GM21723 (cell line): ENCODE data around the gene NID2.

ENCODE experiments used
- ATAC-seq: cut with Tn5 transposase; IDR thresholded peaks from one replicate; pipeline ENCODE4 v1.9.1; 2021; ENCODE audit warnings: mild to moderate bottlenecking, moderate library complexity; ENCODE audit not compliant: unreplicated experiment

The NID2 gene

DNA sequence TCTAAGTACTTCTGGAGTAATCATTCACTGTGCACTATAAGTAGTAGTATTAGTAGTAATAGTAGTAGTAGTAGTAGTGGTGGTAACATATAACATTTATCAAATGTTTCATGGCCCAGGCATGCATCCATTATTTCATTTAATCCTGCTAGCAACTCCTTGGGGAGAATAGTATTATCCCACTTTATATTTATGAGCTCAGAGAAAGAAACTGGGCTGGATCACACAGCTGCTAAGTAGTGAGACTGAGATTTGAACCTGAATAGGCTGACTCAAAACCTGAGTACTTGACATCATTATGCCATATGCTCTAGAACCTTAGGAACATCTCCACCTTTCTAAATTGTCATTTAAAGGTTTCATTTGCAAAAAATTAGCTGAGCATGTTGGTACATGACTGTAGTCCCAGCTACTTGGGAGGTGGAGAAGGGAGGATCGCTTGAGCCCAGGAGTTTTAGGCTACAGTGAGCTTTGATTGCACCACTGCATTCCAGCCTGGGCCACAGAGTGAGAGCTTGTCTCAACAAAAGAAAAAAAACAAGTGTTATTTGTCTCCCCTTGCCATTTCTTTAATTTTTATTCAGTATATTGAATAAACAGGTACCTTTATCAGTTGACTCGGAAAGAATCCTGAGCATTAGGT, 11.4 kb upstream of the NID2 start:
- ATAC-seq = no peak

DNA sequence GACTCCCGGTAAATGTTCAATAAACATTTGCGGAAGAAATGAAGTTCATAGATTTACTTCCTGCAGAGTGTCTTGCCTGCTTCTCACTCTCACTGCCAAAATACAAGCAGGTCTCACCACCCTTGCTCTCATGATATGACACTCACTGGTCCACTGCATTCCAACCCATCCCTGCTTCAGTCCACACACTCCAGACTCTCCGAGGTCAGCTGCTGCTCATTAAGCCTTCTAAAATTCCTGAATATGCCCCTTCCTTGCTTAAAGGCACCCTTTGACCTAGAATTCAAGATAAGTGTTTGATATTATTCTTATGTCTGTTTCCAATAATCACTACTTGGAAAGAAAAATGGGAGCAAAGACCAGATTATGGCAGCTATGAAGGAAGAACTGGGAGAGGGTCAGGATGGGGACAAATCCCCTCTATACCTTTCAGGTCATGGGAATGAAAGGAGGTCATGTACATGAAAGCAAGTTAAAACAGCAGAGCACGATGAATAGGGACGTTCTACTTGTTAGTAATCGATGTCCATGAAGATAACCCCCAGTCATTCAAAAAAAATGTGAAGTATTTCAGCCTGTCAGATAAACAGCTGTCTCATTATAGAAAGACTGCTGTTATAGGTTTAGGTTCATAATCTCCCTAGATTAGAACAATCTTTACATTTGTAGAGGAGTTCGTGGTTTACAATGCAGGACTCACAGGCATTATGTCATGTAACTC, 10.5 kb upstream of the NID2 start:
- no peak for ATAC-seq

DNA sequence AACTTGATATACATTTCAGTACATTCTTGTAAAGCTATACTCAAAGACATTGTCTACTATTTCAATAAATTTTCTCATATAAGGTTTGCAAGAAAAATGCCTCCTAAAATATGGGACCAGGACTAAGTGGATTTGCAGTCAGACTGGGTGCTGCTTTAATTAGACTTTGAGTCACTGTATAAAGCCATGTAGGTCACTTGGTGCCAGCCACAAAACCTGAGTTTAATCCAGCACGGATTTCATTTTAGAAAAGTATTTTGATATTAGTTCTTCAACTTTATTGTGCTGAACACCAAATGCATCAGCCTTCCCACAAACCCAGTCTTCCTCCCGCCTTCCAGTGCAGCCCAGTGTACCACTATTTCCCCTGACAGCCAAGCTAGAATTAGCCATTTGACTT, 9.9 kb upstream of the NID2 start:
- no peak for ATAC-seq

DNA sequence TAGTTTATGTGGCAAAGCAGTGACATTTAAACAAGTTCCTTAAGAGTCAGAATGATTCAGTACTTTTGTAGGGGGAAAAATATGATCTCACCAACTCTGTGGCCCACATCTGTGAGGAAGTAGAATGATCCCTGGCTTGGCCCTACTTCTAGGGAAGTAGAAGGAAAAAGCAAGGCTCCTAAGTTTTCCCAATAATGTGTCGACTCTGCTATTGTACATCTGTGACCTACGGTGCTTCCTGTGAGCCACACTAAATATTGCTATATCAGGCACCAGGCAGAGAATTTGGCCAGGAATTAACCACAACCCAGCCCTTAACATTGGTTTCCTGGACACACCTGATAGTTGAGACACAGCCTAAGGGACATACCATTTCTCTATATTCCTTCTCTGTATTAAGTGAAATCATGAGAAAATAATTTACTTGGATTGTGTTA, 9.3 kb upstream of the NID2 start:
- no peak for ATAC-seq

- ATAC-seq = no peak
These were observed 8.6 kb upstream of the NID2 start for GRCh38 chr14:52077256-52077979.

- ATAC-seq = no peak
These were observed 7.5 kb upstream of the NID2 start for GRCh38 chr14:52076334-52076733.

DNA sequence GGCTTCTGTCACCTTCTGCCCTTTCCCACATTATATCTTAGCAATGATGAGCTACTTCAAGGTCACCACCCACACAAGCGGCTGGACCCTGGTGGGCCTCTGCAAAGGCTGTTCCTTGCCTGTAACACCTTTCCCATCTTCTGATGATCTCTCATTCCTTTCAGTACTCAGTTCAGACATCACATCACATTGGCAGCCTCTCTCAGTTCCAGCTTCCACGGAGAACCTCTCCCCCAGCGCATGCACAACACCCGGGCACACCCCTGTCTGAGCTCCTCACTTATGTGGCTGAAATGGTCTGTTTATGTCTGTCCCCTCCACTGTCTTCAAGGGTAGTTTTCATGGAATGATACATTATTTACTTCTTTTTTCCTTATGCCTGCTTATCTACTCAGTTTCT, 6.5 kb upstream of the NID2 start:
- no peak for ATAC-seq

DNA sequence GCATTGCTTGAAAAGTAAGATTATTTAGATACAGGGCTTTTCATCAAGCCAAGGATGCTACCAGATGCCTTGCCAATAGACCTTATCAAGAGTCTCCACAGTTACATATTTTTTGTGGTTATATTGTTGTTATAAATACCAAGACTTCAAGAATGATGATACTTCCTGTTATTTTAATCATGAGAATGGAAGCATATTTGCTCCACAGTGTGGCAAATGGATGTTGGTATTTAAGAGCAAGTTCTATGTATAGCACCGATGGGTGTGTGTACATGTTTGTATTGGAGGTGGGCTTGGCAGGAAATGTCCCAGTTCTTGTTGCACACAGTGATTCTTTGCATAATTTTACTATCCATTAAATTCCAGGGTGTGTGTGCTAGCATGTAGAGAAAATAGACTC, 4.4 kb upstream of the NID2 start:
- ATAC-seq = no peak

DNA sequence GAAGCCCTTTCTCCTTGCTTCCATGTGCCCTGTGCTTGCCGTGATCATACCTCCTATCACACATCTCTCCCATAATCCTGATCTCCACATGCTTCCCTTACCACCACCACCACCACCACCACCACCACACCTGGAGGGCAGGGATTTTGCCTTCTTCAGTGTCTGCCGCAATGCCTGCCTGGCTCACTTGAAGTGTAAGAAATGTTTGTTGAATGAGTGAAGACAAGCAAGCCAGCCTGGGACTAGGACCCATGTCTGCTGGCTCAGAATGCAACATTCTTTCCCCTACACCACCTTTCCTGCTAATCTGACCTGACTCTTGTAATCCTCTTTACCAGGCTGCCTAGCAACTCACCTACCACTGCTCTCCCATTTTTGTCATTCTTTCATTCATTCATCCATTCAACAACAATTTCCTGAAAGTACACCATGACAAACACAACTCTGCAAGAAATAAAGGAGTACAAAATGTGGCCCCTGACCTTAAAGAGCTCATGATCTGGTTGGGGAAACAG, 3.5 kb upstream of the NID2 start:
- no peak for ATAC-seq

GRCh38 chr14:52071675-52072074, 2.8 kb upstream of the NID2 start:
- ATAC-seq = no peak

- ATAC-seq = no peak
These were observed 1.2 kb upstream of the NID2 start for GRCh38 chr14:52070051-52070431.

DNA sequence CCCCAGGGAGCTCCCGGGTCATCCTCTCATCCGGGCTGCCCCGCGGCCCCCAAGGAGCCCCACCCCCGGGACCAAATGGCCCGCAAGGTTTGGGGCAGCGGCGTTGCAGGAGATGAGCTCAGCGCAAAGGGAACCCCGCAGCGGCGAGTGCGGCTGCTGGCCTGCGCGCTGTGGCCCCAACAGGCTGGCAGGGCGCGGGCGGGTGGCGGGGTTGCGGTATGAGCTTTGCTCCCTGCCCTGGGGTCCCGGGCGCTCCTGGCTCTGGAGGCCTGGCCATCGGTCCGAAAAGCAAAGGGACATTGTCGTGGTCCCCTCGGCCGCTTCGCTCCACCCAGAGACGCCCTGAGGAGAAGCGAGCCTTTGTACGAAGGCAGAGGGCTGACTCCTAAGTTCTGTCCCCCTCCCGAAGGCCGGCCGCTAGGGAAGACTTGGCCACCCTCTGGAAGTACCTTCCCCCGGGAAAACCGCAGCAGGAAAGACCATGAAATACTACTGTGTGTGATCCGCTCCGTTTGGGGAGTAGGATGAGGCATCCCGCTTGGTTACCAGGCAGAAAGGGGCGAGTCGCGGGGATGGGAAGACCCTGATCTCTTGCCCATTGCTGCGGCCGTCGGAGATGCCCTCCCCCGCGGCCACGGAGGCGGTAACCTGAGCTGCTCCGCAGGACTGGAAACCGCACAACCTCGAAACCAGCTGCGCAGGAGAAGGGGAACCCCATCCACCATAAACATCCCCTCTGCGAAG, 620 bp upstream of the NID2 start:
- ATAC-seq = no peak

- ATAC-seq = no peak
These were observed 815 bp downstream of the NID2 start for GRCh38 chr14:52067873-52068614.

GRCh38 chr14:52064174-52064573, 4.7 kb downstream of the NID2 start:
- ATAC-seq = no peak

- ATAC-seq = no peak
These were observed 5.8 kb downstream of the NID2 start for GRCh38 chr14:52063052-52063462.

GRCh38 chr14:52061890-52062289, 7.0 kb downstream of the NID2 start:
- no peak for ATAC-seq

- no peak for ATAC-seq
These were observed 7.5 kb downstream of the NID2 start for GRCh38 chr14:52061390-52061789.

- no peak for ATAC-seq
These were observed 8.8 kb downstream of the NID2 start for GRCh38 chr14:52060080-52060479.

- ATAC-seq = no peak
These were observed 9.2 kb downstream of the NID2 start for GRCh38 chr14:52059649-52060048.

DNA sequence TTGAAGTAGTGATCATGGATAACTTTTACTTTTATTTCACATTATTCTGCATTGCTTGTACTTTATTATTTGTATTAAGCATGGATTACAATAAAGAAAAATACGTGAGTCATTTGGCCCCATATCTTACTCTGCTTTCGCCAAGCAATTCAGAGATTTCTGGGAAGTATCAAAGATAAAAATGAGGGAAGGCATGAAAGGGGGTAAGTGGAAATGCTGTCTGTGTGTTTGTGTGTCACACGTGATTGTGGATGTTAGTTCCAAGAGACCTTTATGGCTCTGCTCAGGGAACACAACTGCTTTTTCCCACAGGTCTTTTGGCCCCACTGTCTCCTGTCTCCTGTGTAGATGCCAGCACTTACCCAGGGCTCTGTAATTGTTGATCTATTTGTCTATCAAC, 10.5 kb downstream of the NID2 start:
- ATAC-seq = no peak

- no peak for ATAC-seq
These were observed 13.7 kb downstream of the NID2 start for GRCh38 chr14:52055167-52055566.
